ENCODE measurements around the gene CDX1. TPM values are rescaled to one million over a fixed set of nuclear protein-coding genes. Genes with fewer than 3 reads are reported as not detected.

Gene CDX1
- total RNA-seq, 2 experiments from 2014 or later = not detected

DNA sequence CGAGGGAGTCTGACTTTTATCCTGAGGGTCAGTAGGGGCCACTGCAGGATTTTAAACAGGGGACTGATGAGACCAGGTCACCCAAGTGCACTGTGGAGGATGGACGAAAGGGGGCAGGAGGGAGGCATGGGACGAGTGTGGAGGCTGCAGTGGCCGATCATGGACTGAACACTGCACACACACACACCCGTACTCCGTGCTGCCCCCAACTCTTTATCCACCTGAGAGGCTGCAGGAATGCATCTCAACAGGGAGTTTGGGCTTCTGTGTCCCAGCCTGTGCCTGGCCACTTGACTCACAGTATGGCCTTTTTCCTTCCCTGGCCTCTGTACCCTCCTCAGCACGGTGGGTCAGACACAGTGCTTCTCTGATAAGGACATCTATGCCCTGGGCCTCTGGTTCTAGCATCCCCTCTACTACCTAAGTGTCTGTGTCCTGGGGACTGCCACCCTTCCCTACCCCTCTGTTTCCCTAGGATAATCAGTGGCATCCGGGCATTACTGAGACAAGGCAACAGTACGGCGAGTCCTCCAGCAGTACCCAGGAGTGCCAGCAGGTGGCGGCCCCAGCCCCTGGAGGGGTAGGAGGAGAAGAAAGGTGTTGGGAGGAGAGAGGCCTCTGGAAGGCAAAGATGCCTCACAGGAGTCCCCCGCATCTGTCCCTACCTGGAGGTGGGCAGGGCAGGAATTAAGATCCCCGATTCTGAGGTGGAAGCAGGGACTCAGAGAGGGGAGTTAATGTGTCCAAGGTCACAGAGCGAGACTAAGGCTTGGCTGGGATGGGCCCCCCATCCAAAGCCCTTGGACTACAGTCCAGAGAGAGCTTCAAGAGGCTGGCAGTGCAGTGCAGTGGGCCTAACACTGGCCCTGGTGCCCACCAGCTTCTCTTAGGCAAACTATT is 5.1 kb upstream of the CDX1 start:
- Mint-ChIP-seq H3K27ac (no peak overlapping the region), H3K4me1 (no peaks in the 10 kb centered on the region), H3K9me3 (no peaks in the 10 kb centered on the region), H3K36me3 (no peaks in the 10 kb centered on the region), H3K27me3 (peaks cover 23% of the 10 kb centered on the region), H3K4me3 (no peak overlapping the region)
- peak; percentile 72 for DNase-seq

DNA sequence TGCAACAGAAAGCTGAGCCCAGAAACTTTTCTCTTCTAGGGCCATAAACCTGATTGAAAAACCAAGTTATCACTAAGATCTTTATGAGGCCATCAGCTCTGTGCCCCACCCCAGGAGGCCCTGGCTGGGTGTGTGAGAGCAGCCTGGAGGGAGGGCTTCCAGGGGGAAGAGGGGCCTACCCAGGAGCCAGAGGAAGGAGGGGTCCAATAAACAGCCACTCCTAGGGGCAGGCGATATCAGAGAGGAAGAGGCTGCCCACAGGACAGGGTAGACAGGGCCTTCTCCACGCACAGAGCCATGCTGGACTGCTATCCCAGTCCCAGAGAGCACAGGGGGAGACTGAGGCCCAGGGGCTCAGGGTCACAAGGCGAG is 4.5 kb upstream of the CDX1 start:
- Mint-ChIP-seq H3K4me1 (no peaks in the 10 kb centered on the region), H3K9me3 (no peaks in the 10 kb centered on the region), H3K27ac (no peak overlapping the region), H3K27me3 (peaks cover 17% of the 10 kb centered on the region), H3K4me3 (no peak overlapping the region), H3K36me3 (no peaks in the 10 kb centered on the region)
- DNase-seq = no peak

DNA sequence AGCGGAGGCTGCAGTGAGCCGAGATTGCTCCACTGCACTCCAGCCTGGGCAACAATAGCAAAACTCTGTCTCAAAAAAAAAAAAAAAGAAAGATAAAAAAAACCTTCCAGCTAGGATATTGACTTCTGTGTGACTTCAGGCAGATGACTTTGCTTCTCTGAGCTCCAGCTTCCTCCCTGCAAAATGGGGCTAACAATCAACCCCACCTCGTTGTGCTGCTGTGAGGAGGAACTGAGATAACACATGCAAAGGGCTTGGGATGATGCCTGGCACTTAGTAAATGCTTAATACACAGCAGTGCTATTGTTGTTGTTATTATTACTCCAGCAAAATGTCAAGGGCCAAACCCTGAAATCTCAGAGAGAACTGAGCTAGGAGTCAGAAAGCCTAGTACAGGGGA is 3.5 kb upstream of the CDX1 start:
- Mint-ChIP-seq H3K27ac (no peak overlapping the region), H3K9me3 (no peaks in the 10 kb centered on the region), H3K27me3 (peaks cover 23% of the 10 kb centered on the region), H3K4me3 (no peak overlapping the region), H3K36me3 (no peaks in the 10 kb centered on the region), H3K4me1 (no peaks in the 10 kb centered on the region)
- DNase-seq = no peak

DNA sequence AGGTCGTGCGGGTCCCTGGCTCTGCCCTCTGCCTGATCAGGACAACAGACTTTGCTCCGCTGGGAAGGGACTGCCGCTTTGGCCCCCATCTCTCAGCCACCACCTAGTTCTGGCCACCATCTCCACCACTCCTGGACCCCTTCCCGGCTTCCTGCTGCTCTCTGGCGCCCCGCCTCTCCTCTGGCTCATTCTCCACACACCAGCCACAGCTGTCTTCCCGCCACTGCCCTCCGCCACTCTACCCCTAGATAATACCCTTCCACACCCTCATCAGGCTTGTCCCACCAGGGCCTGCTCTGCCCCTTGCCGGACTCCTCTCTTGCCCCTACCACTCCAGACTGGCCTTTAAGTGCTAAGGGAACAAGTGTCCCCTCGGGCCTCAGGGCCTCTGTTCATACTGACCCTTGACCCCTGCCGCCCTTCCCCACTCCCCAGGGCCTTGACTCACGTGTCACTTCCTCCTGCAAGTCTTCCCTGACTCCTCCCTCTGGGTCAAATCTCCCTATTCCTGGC is 3.0 kb upstream of the CDX1 start:
- H3K9me3 Mint-ChIP-seq = no peaks in the 10 kb centered on the region
- no peak overlapping the region for H3K4me3 Mint-ChIP-seq
- H3K4me1 Mint-ChIP-seq = no peaks in the 10 kb centered on the region
- H3K27me3 Mint-ChIP-seq = peaks cover 29% of the 10 kb centered on the region
- DNase-seq = no peak
- no peaks in the 10 kb centered on the region for H3K36me3 Mint-ChIP-seq
- no peak overlapping the region for H3K27ac Mint-ChIP-seq

DNA sequence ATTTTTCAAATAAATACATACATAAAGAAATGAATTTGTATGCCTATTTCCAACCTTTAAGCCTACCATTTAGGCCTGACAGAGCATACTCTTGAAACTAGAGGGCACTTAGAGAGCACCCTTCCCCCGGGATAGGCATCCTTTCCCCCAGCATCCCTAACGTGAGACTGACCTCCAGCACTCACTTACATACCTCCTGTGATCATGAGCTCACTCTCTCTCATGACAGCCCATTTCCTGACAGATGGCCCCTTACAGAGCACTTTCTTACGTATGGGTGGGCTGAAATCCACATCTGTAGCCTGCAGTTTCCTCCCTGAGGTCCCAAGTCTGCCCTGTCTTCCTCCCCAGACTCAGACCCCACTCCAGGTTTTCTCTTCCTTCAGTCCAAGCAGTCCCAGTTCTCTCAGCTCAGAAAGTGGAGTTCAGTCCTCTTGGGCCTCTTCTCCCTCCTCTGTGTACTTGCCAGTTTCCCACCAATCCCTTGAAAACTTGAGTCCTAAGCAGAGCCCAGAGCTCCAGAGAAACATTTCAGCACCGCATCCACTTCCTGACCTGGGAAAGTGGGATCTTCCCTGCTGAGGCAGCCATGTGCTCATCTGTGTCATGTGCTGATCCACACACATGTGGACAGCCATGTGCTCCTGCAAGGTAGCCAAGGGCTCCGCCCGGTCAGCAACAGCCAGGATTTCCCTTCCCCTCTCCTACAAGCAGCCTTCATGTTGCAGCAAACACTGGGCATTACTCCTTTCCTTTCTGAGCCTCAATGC is 2.2 kb upstream of the CDX1 start:
- H3K4me3 Mint-ChIP-seq = no peak overlapping the region
- no peak overlapping the region for H3K27ac Mint-ChIP-seq
- H3K9me3 Mint-ChIP-seq = no peaks in the 10 kb centered on the region
- peaks cover 35% of the 10 kb centered on the region for H3K27me3 Mint-ChIP-seq
- DNase-seq = no peak
- H3K4me1 Mint-ChIP-seq = no peaks in the 10 kb centered on the region
- no peaks in the 10 kb centered on the region for H3K36me3 Mint-ChIP-seq

DNA sequence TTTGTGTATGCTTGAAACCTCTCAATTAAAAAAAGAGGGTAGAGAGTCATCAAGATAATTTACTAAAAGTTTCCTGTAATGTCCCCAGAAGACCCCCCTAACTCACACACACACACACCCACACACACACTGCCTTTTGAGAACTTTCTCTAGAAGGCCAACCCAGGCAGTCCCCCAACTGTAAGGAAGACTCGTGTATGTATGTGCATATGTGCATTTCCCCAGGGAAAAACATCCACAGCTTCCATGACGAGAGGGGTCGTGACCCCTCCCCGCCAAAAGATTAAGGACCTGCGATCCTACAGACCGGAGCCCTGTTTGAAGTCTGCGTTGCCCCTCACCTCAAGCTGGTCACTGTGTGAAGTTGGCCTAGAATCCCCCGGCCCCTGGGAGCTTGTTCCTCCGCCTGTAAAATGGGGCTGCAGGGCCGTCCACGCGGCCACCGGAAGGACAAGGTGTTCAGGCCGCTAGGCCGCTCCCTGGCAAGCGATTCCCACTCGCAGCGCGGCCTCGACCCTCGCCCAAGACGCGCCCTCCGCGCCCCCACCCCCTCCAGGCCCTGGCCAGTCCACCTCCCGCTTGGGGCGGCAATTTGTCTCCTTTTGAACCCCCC is 435 bp upstream of the CDX1 start:
- DNase-seq = no peak
- no peaks in the 10 kb centered on the region for H3K4me1 Mint-ChIP-seq
- no peak overlapping the region for H3K4me3 Mint-ChIP-seq
- no peaks in the 10 kb centered on the region for H3K36me3 Mint-ChIP-seq
- H3K9me3 Mint-ChIP-seq = no peaks in the 10 kb centered on the region
- peaks cover 42% of the 10 kb centered on the region for H3K27me3 Mint-ChIP-seq
- no peak overlapping the region for H3K27ac Mint-ChIP-seq

DNA sequence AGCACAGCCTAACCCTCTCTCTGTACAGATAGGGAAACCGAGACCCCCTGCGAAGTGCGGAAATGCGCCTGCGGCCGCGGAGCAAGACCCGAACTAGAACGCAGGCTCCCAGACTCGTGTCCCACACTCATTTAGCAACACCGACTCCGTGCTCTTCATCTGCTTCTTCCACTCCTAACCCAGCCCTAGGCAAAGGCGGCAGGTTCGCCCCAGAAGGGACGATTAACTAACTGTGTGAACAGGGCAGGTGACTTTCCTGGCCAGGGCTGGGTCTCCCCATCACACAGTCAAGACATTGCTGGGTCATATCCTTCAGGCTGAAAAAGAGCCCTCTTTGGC is 903 bp downstream of the CDX1 start:
- Mint-ChIP-seq H3K9me3 (no peaks in the 10 kb centered on the region), H3K36me3 (no peaks in the 10 kb centered on the region), H3K27me3 (peaks cover 43% of the 10 kb centered on the region), H3K4me3 (no peak overlapping the region), H3K27ac (no peak overlapping the region), H3K4me1 (no peaks in the 10 kb centered on the region)
- no peak for DNase-seq

DNA sequence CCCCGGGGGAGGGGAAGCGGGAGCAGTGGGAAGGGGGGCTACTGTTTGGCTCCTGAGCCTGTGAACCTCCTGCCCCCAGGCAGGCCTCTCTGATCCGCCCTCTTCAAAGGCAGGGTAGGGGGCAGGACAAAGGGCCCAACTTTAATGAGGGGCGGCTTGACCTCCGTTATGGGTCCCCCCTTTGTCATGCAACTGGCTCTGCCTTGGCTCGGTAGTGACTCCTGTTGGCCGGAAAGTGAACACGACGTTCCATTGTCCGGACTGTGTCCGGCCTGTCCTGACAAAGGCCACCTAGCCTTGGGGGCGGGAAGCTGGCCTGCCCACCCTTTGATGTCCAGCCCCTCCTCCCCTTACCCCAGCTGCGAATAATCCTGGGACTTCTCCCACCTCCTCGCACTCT is 1.3 kb downstream of the CDX1 start:
- no peaks in the 10 kb centered on the region for H3K9me3 Mint-ChIP-seq
- no peaks in the 10 kb centered on the region for H3K36me3 Mint-ChIP-seq
- no peak overlapping the region for H3K4me3 Mint-ChIP-seq
- H3K4me1 Mint-ChIP-seq = no peaks in the 10 kb centered on the region
- no peak for DNase-seq
- no peak overlapping the region for H3K27ac Mint-ChIP-seq
- peaks cover 43% of the 10 kb centered on the region for H3K27me3 Mint-ChIP-seq

DNA sequence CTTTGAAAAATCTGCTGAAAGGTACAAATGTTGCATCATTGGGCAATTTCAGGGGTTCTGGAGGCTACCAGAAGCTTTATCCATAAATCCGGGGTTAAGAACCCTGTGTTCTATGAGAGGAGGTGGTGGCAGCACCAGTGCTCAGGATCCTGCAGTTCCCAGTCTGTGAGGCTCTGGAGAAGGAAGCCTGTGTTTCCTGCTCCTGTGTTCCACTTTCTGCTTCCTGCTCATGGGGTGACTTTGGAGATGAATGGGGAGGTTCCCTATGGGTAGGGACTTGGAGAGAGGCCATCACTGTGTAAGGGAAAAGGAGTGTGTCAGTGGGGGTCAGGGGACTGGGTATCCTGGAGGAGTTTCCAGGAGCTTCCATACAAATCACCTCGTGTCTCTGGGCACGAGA is 2.3 kb downstream of the CDX1 start:
- no peaks in the 10 kb centered on the region for H3K4me1 Mint-ChIP-seq
- H3K4me3 Mint-ChIP-seq = no peak overlapping the region
- H3K36me3 Mint-ChIP-seq = no peaks in the 10 kb centered on the region
- no peaks in the 10 kb centered on the region for H3K9me3 Mint-ChIP-seq
- no peak overlapping the region for H3K27ac Mint-ChIP-seq
- H3K27me3 Mint-ChIP-seq = peaks cover 51% of the 10 kb centered on the region
- no peak for DNase-seq

DNA sequence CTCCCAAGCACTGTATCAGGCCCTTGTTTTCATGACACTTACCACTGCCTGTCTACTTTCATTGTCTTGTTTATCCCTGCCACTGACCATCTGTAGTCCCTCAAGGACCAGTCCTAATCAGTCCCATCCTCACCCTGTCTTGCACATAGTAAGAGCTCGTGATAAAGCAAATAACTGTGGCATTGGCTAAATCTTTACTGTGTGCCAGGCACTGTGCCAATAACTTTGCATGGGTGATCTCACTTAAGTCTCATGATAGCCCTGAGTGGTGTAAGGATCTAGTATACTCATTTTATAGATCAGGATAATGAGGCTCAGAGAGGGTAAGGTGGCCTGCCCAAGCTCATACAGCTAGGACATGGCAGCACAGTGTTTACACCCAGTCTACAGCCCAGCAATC is 5.6 kb downstream of the CDX1 start:
- DNase-seq = no peak
- H3K4me3 Mint-ChIP-seq = no peak overlapping the region
- H3K27me3 Mint-ChIP-seq = peaks cover 36% of the 10 kb centered on the region
- H3K9me3 Mint-ChIP-seq = no peaks in the 10 kb centered on the region
- no peaks in the 10 kb centered on the region for H3K36me3 Mint-ChIP-seq
- H3K4me1 Mint-ChIP-seq = no peaks in the 10 kb centered on the region
- H3K27ac Mint-ChIP-seq = no peak overlapping the region

DNA sequence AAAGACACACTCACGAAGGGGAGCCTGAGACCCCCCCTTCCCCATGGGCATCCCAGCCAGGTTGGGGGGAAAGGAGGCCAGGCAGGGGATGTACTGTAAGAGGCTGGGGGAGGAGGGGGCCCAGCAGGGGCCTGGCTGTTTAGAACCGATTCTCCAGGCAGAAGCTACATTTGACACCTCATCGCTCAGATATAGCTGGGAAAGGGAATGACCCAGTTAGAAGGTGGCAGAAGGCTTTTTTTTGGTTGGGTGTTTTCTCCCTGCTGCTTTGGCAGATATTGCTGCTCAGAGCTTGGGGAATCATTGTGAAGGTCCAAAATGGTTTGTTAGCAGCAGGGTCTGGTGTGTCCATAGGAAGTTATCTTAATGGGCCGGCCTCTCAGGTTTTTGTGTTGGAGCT is 6.0 kb downstream of the CDX1 start:
- Mint-ChIP-seq H3K27ac (no peak overlapping the region), H3K4me1 (no peaks in the 10 kb centered on the region), H3K4me3 (no peak overlapping the region), H3K9me3 (no peaks in the 10 kb centered on the region), H3K27me3 (peaks cover 33% of the 10 kb centered on the region), H3K36me3 (no peaks in the 10 kb centered on the region)
- DNase-seq = no peak

DNA sequence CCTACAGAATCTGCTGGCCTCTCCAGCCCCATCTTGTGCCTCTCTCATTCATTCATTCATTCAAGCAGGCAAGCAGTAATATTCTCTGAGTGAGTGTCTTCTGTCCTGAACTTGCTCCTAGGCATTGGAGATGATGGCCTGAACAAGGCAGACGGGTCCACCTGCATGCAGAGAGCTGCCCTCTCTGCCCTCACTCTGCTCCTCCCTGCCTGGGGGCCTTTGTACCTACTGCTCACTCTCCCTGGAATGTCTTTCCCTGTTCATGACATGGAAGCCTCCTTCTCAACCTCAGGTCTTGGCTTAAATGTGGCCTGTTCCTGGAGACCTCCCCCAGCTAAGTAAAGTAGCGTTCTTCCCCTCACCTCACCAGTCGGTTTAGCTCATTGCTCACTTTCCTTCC is 6.6 kb downstream of the CDX1 start:
- no peak for DNase-seq
- H3K27me3 Mint-ChIP-seq = peaks cover 27% of the 10 kb centered on the region
- no peak overlapping the region for H3K27ac Mint-ChIP-seq
- H3K9me3 Mint-ChIP-seq = no peaks in the 10 kb centered on the region
- no peaks in the 10 kb centered on the region for H3K36me3 Mint-ChIP-seq
- no peak overlapping the region for H3K4me3 Mint-ChIP-seq
- no peaks in the 10 kb centered on the region for H3K4me1 Mint-ChIP-seq

DNA sequence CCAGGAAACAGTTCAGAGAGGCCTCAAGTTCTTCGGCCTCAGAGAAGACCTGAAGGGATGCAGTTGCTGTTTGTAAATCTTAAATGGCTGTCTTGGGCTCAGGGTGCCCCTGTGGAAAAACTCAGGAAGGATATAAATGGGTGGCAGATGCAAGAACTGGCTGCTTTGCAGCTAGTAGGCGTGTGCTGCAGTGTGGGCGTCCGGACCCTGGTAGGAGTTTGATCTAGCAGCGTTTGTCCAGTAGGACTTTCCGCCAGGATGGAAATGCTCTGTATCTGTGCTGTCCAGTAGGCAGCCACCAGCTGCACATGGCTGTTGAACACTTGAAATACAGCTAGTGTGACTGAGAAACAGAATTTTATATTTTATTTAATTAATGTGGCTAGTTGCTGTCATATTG is 7.7 kb downstream of the CDX1 start:
- H3K36me3 Mint-ChIP-seq = no peaks in the 10 kb centered on the region
- no peak for DNase-seq
- H3K4me3 Mint-ChIP-seq = no peak overlapping the region
- no peak overlapping the region for H3K27ac Mint-ChIP-seq
- H3K27me3 Mint-ChIP-seq = peaks cover 16% of the 10 kb centered on the region
- H3K4me1 Mint-ChIP-seq = no peaks in the 10 kb centered on the region
- no peaks in the 10 kb centered on the region for H3K9me3 Mint-ChIP-seq

DNA sequence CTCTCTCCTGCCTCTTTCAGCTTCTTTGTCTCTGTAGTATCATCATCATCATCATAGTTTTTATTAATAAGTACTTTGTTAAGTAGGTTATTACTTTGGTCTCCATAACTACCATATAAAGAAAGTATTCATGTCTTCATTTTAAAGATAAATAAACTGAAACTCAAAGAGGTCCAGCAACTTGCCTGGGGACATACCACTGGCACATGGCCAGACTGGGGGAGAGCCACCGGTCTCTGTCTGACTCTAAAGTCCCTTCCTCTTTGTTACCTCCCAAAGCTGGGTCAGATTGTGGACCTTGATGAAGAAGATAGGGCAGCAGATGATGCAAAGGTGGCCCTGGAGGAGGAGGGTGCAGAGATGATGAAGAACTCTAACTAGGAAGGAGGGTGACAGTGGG is 8.5 kb downstream of the CDX1 start:
- DNase-seq = no peak
- Mint-ChIP-seq H3K27me3 (peaks cover 16% of the 10 kb centered on the region), H3K9me3 (no peaks in the 10 kb centered on the region), H3K36me3 (no peaks in the 10 kb centered on the region), H3K4me1 (no peaks in the 10 kb centered on the region), H3K27ac (no peak overlapping the region), H3K4me3 (no peak overlapping the region)

DNA sequence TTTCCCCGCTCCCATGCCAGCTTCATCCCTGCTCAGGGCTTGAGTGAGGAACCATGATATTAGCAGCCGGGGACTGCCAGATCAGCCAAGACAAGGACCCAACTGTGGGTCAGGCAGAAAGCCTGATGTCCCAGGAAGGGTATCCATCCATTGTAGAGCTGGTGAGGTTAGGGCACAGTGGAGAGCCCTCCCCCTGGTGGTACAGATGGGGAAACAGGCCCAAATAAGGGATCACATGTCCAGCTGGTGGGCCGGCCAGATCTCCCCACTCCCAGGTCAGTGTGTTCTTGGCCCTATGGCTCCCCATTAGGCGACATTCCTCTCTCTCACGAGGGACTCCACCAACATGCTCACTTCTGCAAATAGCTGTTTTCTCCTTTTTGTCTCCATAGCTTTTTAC is 9.0 kb downstream of the CDX1 start:
- no peak overlapping the region for H3K4me3 Mint-ChIP-seq

More for the DNA sequence above, 9.0 kb downstream of the CDX1 start:
- H3K27ac Mint-ChIP-seq = no peak overlapping the region
- no peaks in the 10 kb centered on the region for H3K4me1 Mint-ChIP-seq
- peaks cover 15% of the 10 kb centered on the region for H3K27me3 Mint-ChIP-seq
- DNase-seq = no peak
- H3K36me3 Mint-ChIP-seq = no peaks in the 10 kb centered on the region
- H3K9me3 Mint-ChIP-seq = no peaks in the 10 kb centered on the region
